ENCODE measurements around the gene NAPSA.
"Not testable (repeated sequence)": the region's sequence is repeated elsewhere in the genome, so short reads cannot be mapped to it uniquely, and the experiment has no call there.

DNA sequence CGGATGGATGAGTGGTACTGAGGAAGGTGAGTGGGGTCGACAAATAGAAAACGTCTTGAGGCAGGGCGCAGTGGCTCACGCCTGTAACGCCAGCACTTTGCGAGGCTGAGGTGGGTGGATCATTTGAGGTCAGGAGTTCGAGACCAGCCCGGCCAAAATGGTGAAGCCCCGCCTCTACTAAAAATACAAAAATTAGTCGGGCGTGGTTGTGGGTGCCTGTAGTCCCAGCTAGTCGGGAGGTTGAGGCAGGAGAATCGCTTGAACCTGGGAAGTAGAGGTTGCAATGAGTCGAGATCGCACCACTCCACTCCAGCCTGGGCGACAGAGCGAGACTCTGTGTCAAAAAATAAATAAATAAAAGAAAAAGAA is 35.5 kb downstream of the NAPSA start:
- TF ChIP-seq, protein P1, sequence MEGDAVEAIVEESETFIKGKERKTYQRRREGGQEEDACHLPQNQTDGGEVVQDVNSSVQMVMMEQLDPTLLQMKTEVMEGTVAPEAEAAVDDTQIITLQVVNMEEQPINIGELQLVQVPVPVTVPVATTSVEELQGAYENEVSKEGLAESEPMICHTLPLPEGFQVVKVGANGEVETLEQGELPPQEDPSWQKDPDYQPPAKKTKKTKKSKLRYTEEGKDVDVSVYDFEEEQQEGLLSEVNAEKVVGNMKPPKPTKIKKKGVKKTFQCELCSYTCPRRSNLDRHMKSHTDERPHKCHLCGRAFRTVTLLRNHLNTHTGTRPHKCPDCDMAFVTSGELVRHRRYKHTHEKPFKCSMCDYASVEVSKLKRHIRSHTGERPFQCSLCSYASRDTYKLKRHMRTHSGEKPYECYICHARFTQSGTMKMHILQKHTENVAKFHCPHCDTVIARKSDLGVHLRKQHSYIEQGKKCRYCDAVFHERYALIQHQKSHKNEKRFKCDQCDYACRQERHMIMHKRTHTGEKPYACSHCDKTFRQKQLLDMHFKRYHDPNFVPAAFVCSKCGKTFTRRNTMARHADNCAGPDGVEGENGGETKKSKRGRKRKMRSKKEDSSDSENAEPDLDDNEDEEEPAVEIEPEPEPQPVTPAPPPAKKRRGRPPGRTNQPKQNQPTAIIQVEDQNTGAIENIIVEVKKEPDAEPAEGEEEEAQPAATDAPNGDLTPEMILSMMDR (IDR thresholded peaks at IDR 0.05; ENCODE audit: control extremely low read depth in 1 of 3, insufficient read depth in 1 of 3, low read depth in 1 of 3, low read length in 3 of 3), result not testable (repeated sequence)
- TF ChIP-seq SUZ12 (IDR thresholded peaks at IDR 0.05; ENCODE audit: low read length); POLR2A (IDR thresholded peaks at IDR 0.05; ENCODE audit: control extremely low read depth in 1 of 2, low read depth in 2 of 2, low read length in 2 of 2); POU5F1 (IDR thresholded peaks at IDR 0.05; ENCODE audit: low read depth, low read length): not testable (repeated sequence)

Measured in H1 (cell line).